A549 treated with Mapracorat at 1 μM for 4 hours (cell line): ENCODE data around the gene SPDYE6. TPM values are rescaled to one million over a fixed set of nuclear protein-coding genes. Genes with fewer than 3 reads are reported as not detected.

Experiments
- total RNA-seq: library from RNA; stranded (reverse); fragments of 200-300 nt; extraction: Qiagen RNA extraction; gene quantifications from 5 replicates; pipeline ENCODE4 v1.2.3, GENCODE V29; 2022

Gene SPDYE6
- not detected in 5 replicates for total RNA-seq

GRCh38 chr7:102356344-102356743 lies at the start of gene SPDYE6:
Gene SPDYE6, minus strand, starts transcription at chr7:102356444. Its CDS starts 421 bp downstream, at chr7:102356023.

GRCh38 chr7:102395873-102396709 lies 39.8 kb upstream of the SPDYE6 start, which contains the start of gene PRKRIP1:
Gene PRKRIP1, plus strand, starts transcription at chr7:102396363. Its CDS starts 49 bp downstream, at chr7:102396412.

Other genes with a start within 250 kb of the SPDYE6 start
- gene SH2B2, start 69.6 kb downstream of the SPDYE6 start, total RNA-seq: 1.8 to 3.9 TPM (median 3.5 TPM) in 5 replicates
- 20.1 to 24.6 TPM (median 22.2 TPM) in 5 replicates for gene PRKRIP1, start 39.9 kb upstream of the SPDYE6 start, total RNA-seq
- 22.7 to 40.0 TPM (median 33.5 TPM) in 5 replicates for gene ORAI2, start 77.1 kb upstream of the SPDYE6 start, total RNA-seq
- 9.0 to 12.7 TPM (median 10.7 TPM) in 5 replicates for gene ALKBH4, start 108.4 kb upstream of the SPDYE6 start, total RNA-seq
- gene LRWD1, start 108.5 kb upstream of the SPDYE6 start, total RNA-seq: 22.2 to 32.5 TPM (median 30.2 TPM) in 5 replicates
- 102 to 127 TPM (median 105 TPM) in 5 replicates for gene POLR2J, start 122.5 kb upstream of the SPDYE6 start, total RNA-seq
- 0.77 to 2.2 TPM (median 1.5 TPM) in 5 replicates for gene RASA4B, start 161.3 kb upstream of the SPDYE6 start, total RNA-seq
- 1.6 to 3.6 TPM (median 2.4 TPM) in 5 replicates for gene UPK3BL2, start 187.3 kb upstream of the SPDYE6 start, total RNA-seq
- not detected in 5 replicates for gene SPDYE2, start 194.8 kb upstream of the SPDYE6 start, total RNA-seq
- 11.3 to 52.3 TPM (median 31.8 TPM) in 5 replicates for gene POLR2J3, start 216.1 kb upstream of the SPDYE6 start, total RNA-seq